Measurements from ENCODE around the gene CFTR. TPM values are rescaled to one million over a fixed set of nuclear protein-coding genes. Genes with fewer than 3 reads are reported as not detected.

Gene CFTR
- total RNA-seq, 1 donor from 2014 or later, result 35.3 TPM

DNA sequence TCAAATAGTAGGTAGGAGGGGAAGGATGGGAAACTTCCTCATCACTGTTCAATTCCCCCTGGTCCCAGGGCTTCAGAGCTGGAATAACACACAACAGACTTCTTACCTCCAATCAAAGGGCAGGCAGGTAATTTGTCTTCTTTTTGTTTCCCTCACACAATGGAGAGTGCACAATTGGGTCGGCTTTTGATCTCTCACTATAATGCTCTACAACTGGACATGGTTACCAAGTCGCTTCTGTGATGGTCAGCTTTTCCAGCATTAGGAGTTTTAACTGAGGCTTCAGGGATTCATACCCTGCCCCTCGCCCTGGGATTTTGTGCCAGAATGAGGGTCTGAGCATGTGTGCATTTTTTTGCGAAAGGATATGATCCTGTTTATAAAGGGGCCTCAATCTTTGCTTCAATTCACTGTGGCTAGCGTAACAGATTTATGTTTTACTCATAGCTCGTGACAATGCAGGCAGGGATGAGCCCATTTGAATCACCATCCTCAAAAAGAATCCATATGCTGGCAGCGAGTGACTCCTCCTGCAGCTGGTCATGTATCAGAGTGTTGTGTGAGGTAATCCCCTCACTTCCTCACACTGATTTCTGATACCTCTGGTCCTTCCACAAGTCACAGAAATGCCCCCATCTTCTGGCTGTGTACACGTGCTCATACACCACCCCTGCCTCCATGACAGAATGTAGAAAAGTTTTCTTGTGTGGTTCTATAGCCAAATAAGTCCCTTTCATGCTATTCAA, 203.8 kb downstream of the CFTR start:
- Histone ChIP-seq H3K4me1 (no peaks in the 10 kb centered on the region), H3K9me3 (no peaks in the 10 kb centered on the region), H3K27ac (no peak overlapping the region), H3K36me3 (no peaks in the 10 kb centered on the region), H3K27me3 (ENCODE audit: low read depth) (no peaks in the 10 kb centered on the region), H3K4me3 (no peak overlapping the region)
- intact Hi-C loops (cut with DNase I), result no loop called here
- TF ChIP-seq, protein P1, sequence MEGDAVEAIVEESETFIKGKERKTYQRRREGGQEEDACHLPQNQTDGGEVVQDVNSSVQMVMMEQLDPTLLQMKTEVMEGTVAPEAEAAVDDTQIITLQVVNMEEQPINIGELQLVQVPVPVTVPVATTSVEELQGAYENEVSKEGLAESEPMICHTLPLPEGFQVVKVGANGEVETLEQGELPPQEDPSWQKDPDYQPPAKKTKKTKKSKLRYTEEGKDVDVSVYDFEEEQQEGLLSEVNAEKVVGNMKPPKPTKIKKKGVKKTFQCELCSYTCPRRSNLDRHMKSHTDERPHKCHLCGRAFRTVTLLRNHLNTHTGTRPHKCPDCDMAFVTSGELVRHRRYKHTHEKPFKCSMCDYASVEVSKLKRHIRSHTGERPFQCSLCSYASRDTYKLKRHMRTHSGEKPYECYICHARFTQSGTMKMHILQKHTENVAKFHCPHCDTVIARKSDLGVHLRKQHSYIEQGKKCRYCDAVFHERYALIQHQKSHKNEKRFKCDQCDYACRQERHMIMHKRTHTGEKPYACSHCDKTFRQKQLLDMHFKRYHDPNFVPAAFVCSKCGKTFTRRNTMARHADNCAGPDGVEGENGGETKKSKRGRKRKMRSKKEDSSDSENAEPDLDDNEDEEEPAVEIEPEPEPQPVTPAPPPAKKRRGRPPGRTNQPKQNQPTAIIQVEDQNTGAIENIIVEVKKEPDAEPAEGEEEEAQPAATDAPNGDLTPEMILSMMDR (IDR thresholded peaks at IDR 0.05), result no peak
- no peak for DNase-seq
- no peak for ATAC-seq

DNA sequence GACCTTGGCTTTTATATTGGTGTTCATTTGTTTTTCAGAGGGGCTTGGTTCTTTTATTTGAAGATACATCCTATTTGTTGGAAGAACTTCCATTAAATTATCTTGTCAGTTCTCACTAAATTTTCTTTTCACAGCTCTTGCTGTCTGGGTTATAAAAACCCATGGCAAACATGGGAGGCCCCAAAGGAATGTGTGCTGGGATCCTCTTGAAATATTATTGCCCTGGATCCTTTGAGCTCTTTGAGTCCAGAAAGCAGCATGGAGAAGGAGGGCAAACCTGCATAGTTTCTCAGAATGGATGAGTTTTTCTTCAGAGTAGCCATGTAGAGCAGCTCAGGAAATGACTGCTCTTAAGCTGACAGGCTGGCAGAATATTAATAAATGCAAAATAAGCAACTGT, 206.0 kb downstream of the CFTR start:
- Histone ChIP-seq H3K4me3 (no peak overlapping the region), H3K27ac (no peak overlapping the region), H3K27me3 (ENCODE audit: low read depth) (no peaks in the 10 kb centered on the region), H3K9me3 (no peaks in the 10 kb centered on the region), H3K4me1 (no peaks in the 10 kb centered on the region), H3K36me3 (no peaks in the 10 kb centered on the region)
- TF ChIP-seq, protein P1 (IDR thresholded peaks at IDR 0.05), result no peak
- intact Hi-C loops (cut with DNase I), result no loop called here
- DNase-seq (no peak), ATAC-seq (no peak)

DNA sequence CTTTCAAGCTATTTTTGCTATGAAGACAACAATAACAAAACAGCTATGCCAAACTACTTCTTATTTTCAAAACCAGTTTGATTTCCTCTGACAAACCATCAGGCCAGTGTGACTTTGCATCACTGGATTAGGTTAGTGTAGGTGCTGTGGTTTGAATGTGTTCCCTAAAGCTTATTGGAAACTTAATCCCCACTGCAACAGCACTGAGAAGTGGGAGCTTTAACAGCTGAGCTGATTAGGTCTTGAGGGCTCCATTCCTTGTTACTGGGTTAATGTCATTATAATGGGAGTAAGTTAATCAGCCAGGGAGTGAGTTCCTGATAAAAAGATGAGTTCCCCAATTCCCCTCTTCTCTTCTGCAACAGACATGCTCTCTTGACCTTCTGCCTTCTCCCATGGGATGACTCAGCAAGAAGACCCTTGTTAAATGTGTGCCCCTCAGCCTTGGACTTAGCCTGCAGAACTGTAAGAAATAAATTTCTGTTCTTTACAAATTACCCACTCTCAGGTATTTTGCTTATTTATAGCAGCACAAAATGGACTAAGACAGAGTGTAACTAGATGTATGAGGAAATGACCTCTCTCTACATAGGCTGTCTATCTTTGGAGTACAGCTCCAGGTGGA, 206.6 kb downstream of the CFTR start:
- DNase-seq, result no peak
- H3K4me1 ChIP-seq, result no peaks in the 10 kb centered on the region
- no peaks in the 10 kb centered on the region for H3K36me3 ChIP-seq
- intact Hi-C loops (cut with DNase I), result no loop called here
- no peak for ATAC-seq
- TF ChIP-seq, protein P1 (IDR thresholded peaks at IDR 0.05), result no peak
- H3K4me3 ChIP-seq, result no peak overlapping the region
- H3K27me3 ChIP-seq (ENCODE audit: low read depth), result no peaks in the 10 kb centered on the region
- no peak overlapping the region for H3K27ac ChIP-seq
- H3K9me3 ChIP-seq, result no peaks in the 10 kb centered on the region

DNA sequence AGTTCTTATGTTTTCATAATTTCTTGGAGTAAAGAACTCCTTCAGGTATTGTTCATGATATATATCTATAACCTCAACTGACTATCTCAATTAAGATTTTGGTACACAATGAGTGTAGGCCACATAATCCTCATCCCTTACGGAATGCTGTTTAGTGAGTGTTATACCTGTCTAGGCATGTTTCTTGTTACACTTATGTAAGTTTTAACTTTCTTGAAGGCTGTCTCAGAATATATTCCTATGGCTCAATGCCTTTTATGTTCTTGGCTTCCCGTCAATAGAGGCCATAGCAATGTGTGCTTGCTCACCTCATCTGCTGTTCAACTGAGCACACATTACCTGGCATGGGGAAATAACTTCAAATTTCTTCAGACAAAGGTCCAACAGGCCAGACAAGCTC, 208.3 kb downstream of the CFTR start:
- no peaks in the 10 kb centered on the region for H3K27me3 ChIP-seq (ENCODE audit: low read depth)
- TF ChIP-seq, protein P1 (IDR thresholded peaks at IDR 0.05), result no peak
- DNase-seq (no peak), ATAC-seq (no peak)
- H3K4me1 ChIP-seq, result no peaks in the 10 kb centered on the region
- H3K4me3 ChIP-seq, result no peak overlapping the region
- H3K36me3 ChIP-seq, result no peaks in the 10 kb centered on the region
- H3K27ac ChIP-seq, result no peak overlapping the region
- H3K9me3 ChIP-seq, result no peaks in the 10 kb centered on the region
- intact Hi-C loops (cut with DNase I), result no loop called here

DNA sequence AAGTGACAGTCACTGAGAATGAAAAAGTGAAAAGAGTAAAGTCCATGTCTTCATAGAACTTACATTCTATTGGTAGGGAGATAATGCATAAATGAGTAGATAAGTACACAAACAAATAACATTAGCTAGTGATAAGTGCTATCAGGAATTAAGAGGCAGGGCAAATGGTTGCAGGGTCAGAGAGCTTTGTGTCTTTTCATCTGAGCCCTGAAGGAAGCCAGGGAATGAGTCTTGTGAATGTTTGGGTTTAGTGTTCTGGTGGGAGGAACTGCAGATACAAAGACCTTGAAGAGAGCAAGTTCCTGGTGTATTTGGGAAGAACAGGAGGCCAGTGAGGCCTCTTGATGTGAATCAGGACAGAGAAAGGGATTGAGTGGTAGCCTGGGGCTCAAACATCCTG, 209.6 kb downstream of the CFTR start:
- no peaks in the 10 kb centered on the region for H3K36me3 ChIP-seq
- no peaks in the 10 kb centered on the region for H3K4me1 ChIP-seq
- no peak overlapping the region for H3K27ac ChIP-seq
- TF ChIP-seq, protein P1 (IDR thresholded peaks at IDR 0.05), result no peak
- DNase-seq (no peak), ATAC-seq (no peak)
- intact Hi-C loops (cut with DNase I), result no loop called here
- no peaks in the 10 kb centered on the region for H3K9me3 ChIP-seq
- no peaks in the 10 kb centered on the region for H3K27me3 ChIP-seq (ENCODE audit: low read depth)
- H3K4me3 ChIP-seq, result no peak overlapping the region

All from lower lobe of right lung (tissue), 2 donors.